GM10847 (cell line): Measurements from ENCODE around the gene CASTOR1.

ENCODE experiments used
- POLR2A ChIP-seq: IDR thresholded peaks from 2 replicates; pipeline ENCODE4 v1.6.1; 2011; ENCODE audit not compliant: insufficient read length; ENCODE audit errors: extremely low read depth

The CASTOR1 gene

DNA sequence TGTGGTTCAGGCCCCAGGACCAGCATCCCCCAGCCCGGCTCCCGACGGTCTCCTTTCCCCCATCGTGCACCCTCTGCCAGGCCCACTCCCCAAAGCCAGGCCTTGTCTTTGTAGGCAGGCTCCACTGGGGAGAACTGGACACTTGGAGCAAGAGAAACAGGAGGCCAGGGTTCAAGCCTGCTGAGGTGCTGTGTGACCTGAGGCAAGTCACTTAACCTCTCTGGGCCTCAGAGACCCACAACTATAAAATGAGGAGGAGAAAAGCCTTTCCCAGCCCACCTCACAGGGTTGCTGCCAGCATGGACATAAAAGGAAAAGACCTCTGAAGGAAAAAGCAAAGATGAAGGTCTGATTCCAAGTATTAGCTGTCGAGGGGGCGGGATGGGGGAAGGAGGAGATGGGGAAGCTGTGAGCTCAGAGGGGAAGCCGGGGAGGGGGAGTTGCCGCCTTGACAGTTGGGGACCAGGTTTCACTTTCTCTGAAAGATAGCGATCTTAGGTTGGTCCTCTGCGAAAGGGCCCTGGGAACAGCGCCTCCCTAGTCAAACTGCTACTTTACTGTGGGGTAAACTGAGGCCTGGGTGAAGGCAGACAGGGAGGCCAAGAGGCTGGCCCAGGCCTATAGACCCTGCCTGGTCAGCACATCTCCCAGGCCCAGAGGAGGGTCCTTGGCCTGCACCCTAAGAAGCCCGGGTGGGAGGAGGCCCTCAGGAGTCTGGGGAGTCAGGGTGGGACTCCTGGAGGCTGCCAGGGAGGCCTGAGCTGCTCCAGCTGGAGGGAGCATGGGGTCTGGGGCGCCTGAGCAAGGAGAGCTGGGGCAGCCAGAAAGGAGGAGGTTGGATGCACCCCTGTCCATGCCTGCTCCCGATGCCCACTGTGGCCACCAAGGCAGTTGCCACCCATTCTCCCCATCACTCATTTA is 21.7 kb downstream of the CASTOR1 start:
- TF ChIP-seq POLR2A, result no peak

GRCh38 chr22:30266445-30267381 is 22.6 kb downstream of the CASTOR1 start, which contains the start of gene OSM:
Gene OSM, minus strand, starts transcription at chr22:30266851. Its CDS starts 52 bp downstream, at chr22:30266799.
- peak; percentile 18 for TF ChIP-seq POLR2A

- TF ChIP-seq POLR2A, result peak; percentile 52
These were observed 23.4 kb downstream of the CASTOR1 start for GRCh38 chr22:30265823-30266444.

DNA sequence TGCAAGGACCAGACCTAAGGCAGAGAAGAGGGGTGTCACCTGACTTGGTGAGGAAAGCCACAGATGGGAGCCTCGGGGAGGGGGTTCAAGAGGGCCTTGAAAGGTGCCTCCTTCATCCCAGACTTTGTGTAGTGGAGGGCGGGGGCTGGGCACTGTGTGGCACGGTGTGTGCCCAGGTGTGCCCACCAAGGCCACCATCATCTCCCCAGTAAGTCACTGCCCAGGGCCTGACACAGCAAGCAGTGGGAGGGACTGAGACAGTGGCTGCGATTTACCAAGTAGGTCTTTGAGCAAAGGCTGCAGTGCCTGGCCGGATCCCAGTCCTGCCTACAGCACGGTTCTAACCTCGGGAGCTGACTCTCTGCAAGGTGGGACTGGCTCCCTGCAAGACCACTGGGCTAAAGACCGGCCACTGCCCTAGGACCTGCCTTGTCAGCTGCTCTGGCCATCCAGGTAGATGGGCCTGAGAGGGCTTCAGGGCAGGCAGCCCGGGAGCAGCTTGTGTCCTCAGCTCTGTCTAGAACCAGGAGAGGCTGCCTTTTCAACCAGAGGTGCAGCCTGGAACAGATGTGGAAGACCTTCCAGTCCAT is 24.1 kb downstream of the CASTOR1 start:
- TF ChIP-seq POLR2A, result no peak

DNA sequence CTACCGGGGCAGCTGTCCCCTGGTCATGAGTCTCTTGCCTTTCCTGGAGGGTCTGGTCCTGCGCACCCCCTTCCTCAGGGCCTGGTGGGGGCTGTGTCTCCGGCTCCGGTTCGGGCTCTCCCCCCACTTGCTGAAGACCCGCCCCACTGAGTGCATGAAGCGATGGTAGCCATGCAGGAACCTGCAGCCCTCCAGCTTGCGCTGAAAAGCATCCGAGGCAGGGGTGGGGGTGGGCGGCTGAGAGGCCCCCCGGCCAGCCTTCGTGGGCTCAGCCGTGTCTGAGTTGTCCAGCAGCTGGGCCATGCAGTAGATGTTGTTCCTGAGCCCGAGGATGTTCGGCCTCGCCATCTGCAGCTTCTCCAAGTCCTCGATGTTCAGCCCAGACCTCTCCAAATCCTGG is 25.4 kb downstream of the CASTOR1 start:
- no peak for TF ChIP-seq POLR2A

DNA sequence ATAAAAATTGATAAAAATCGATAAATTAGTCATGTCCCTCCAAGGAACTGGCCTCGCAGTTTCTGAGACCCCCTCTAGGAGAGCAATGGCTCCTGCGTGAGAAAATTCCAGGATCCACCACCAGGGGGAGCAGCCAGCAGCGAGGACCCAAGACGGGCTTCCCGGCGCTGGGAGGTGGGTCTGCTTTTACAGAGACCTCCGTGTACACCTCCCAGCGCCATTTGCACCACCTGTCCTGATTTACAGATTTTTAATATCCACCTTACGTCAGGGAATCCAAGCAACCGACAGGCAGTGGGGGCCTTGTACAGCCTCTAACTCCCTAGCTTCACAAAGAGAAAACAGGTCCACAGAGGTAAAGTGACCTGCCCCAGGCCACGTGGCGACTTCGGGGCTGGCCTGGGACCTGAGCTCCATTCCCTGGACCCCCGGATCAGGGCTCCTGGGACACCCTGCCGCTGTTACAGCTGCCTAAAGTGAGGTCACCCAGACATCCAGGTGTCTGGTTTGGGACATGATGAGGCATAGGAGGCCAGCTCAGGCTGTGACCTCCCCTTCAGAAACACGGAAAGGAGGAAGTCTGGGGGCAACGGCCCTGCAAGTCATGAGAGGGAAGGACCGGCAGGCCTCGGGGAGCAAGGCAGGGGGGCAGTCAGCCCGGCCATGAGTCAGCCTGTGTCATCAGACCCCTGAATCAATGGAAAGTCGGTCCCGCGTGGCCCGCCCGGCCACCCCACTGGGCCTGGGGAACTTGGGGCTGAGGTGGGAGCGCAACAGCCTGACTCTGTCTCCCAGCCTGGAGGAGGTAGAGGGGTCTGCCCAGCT is 26.2 kb downstream of the CASTOR1 start:
- TF ChIP-seq POLR2A, result no peak

GRCh38 chr22:30262112-30262511 is 27.2 kb downstream of the CASTOR1 start:
- no peak for TF ChIP-seq POLR2A

DNA sequence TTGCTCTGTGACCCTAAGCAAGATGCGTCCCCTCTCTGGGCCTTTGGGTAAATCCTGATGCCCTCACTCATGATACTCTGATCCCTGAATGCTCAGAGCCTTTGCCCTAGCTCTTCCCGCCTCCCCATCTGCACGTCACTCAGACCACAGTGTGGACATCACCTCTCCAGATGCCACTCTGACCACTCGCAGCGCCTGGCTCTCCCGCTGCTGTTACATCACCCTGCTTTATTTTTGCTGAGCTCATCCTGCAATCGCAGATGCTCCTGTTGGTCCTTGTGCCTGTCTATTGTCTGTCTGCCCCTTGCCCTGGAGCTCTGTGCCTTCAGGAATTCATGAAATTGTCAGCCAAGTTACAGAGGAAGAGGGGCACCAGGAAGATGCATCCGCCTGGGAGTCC is 28.2 kb downstream of the CASTOR1 start:
- TF ChIP-seq POLR2A, result no peak

DNA sequence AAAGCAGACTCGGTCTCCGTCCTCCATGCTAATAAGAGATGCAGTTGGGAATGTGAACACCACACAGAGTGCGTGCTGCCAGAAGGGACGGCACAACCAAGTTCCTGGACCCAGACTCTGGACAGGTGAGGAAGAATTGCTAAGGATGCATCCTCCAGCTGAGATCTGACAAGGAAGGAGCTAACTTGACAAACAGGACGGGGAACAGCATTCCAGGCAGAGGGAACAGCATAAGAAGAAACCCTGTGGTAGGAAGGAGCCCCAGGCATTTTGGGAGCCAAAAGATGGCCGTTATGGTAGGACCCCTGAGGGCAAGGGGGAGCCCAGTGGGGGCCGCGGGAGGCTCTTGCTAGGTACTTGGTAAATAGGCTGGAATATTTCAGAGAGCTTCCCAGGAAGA is 28.6 kb downstream of the CASTOR1 start:
- TF ChIP-seq POLR2A, result no peak

DNA sequence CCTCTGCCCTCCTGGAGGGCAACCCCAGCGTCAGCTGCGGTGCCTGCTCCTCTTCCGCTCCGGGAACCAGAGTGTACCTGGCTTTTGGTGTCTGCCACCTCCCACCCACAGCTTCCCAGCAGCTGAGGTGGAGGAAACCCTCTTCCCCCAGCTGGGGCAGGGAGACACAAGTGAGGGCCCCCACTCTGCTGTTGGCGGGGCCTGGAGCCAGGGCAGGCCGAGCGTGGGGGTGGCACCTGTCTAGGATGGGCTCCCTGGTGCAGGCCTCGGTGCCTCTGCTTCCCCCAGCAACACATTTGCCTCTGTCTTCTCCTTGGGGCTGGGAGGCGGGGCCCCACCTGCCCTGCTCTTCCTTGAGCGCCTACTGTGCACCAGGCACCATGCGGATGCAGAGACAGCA is 29.0 kb downstream of the CASTOR1 start:
- TF ChIP-seq POLR2A, result no peak

DNA sequence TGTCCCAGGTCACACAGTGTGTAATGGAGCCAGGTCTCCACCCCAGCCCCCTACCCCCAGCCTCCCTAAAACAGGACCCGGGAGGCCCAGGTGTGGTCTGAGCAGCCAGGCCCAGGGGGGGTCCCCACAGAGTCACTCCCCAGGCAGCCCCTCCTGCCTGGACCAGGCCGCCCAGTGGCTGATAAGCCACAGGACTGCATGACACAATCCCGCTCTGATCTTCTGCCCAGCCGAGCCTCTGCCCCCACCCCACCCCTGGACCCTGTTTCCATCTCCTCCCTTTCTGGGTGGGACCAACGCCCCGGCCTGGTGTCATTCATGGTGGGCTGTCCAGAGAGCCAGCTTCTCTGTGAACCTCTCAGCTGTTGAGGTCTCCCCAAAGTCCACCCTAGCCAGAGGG is 35.0 kb downstream of the CASTOR1 start:
- TF ChIP-seq POLR2A, result no peak

DNA sequence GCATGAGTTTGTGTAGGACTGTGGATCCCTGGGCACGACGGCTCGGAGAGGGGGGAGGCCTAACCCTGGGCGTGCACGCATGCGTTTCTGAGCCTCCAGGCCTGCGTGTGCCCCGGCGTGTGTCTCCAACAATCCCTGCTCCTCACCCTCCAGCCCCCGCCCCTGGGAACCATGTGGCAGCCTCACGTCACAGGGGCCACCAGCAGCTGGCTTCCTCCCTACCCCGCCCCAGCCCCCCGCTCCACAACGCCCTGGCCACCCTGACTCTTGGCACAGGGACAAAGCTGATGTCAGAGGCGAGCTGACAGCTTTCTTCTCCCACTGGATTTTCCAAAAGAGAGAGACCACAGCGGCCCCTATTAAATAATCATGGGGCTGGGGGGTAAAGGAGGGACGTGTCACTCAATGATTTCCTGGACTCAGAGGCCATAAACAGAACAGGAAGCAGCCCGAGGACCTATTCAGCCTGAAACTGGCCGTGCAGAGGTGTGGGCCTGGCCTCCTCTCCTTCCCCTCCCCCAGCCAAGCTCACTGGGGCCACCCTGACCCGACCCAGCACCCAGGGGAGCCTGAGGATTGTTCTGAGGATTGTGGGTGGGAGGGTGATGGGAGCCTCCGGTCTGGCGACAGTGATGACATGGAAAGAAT is 36.0 kb downstream of the CASTOR1 start:
- TF ChIP-seq POLR2A, result no peak

DNA sequence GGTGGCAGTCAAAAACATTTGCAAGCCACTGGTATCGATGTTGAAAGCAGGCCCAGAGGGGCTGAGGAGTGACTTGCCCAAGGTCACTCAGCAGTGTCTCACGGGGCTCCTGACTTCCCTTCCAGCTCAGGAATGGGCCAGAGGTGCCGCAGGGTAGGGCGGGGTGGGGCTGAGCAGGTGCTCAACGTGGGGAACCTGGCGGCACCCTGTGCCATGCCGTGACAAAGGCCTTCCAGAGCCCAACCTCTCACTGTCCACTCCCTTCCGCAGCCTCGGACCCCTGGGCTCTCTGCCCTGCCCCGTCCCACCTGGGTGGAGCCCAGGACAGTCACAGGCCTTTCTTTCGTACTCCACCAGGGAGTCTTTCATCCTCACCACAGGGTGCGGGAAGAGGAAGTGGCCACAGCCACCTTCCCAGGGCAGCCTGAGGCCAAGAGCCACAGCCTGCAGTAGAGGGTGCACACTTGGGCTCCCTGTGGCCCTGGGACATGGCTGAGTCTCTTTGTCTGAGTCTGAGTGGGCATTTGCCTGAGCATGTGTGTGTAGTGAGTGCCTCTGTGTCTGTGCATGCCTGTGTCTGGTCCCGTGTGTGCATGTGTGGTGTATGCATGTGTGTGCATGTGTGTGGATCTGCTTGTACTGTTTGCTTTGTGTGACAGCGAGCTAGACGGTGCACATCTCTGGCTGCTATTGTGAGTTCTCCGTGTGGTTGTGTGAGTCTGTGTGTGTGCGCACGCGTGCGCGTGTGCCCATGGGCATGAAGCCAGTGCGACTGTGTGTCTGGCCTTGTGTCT is 36.7 kb downstream of the CASTOR1 start:
- TF ChIP-seq POLR2A, result no peak
